ENCODE results near the gene IL13RA2.

IL13RA2 gene

DNA sequence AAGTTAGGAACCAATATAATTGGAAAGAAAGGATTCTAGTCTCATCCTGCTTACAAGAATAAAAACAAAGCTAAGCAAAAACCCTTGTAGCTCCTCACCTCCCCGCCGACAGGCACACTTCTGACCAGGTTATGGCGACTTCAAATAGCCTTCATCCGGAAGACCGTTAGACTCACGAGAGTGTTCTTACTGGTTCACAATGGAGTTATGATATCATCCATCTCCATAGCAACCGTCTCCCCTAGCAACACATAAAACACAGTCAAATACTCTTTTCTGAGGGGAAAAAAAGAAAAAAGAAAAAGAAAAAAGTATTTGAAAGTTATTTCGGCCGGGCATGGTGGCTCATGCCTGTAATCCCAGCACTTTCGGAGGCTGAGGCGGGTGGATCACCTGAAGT lies at the start of gene IL13RA2:
Gene IL13RA2, minus strand, starts transcription at position 162 of the 400 bp plus-strand sequence. CDS start 347 bp downstream, outside the sequence.
- DNase-seq (ENCODE audit: low spot score): no peak

GRCh38 chrX:115065304-115065703 lies 47.9 kb upstream of the IL13RA2 start:
- DNase-seq (ENCODE audit: low spot score): no peak

GRCh38 chrX:115060013-115060412 lies 42.6 kb upstream of the IL13RA2 start:
- no peak for DNase-seq (ENCODE audit: low spot score)

GRCh38 chrX:115058276-115058675 lies 40.9 kb upstream of the IL13RA2 start:
- peak; percentile 44 for DNase-seq (ENCODE audit: low spot score)

DNA sequence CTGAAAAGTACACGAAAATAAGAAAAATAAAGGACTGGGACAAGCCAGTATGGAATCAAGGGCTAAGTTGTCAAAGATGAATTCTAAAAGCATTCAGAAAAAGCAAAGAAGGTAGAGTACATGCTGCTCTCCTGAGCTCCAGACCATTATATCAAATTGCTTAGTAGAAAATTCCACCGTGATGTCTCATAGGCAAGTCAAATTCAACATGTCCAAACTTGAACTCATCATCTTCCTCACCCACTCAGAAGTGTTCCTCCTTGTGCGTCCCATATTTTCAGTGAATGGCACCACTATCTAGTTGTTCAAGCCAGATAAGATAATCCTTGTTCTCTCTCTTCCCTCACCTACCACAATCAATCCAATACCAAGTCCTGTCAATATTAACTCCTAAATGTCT lies 37.5 kb upstream of the IL13RA2 start:
- no peak for DNase-seq (ENCODE audit: low spot score)

- no peak for DNase-seq (ENCODE audit: low spot score)
Measured at GRCh38 chrX:115053223-115053622, 35.8 kb upstream of the IL13RA2 start.

DNA sequence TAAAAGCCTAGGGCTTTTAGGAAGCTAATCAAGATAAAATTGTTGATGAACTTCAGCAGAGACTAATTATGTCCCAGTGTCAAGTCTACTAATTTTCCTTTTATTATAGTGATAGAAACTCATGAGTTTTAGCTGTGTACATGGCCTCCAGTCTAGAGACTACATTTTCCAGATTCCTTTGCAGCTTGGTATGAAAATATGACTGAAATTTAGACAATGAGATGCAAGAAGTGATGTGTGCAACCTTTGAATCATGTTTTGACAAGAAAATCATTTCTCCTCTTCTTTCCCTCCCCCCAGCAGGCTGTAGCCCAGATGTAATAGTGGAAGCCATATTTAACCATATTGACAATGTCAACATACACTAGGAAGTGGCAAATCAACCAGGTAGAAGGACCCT lies 30.3 kb upstream of the IL13RA2 start:
- DNase-seq (ENCODE audit: low spot score): no peak

DNA sequence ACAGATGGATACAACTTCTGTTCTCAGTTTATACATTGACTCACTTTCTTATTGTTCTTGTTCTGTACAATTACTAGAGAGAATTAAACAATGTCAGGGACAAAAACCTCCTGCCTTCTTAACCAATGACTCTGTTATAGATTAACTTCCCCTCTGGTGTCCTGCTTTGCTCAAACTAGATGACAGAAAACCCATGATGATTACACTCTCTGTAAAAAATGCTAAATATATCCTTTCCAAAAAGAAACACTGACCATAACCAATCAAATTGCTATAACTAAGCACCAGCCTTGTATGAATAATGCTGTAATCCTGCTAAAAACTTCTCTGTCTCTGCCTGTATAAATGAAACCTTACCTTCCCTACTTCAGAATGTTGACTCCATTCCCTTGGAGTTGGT lies 29.8 kb upstream of the IL13RA2 start:
- peak; percentile 19 for DNase-seq (ENCODE audit: low spot score)

DNA sequence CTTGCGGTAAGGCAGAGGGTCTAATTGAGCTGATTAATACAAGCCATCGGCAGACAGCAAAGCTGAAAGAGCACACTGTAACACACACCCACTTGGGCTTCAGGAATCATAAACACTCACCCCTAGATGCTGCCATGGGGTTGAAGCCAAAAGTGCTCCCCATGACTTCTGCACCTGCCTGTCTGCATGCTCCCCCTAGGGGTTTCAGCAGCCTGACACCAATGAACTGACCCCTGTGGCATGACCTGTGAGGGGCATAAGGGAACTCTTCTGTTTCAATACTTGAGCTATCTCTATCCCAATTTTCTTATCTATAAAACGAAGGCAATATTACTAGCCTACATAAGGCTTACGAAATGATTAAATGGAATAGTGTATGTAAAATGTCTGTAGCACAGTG lies 23.0 kb upstream of the IL13RA2 start:
- DNase-seq (ENCODE audit: low spot score): no peak

DNA sequence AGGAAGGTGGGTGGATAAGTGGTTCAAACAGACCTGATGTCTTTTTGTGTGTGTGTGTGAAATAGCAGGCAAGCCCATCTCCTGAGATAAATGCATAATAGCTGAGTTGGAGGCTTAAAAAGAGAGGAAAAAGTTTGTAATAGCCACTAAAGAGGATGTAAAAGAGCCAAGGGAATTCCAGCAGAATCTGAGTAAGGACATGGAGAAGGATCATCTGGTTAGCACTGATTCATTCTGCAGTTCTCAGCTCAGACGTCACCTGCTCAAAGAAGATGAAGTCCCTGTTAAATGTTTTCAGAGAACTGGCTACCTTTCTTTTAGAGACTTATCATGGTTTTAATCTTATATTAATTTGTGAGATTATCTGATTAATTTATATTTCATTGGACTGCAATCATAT lies 21.0 kb upstream of the IL13RA2 start:
- no peak for DNase-seq (ENCODE audit: low spot score)

DNA sequence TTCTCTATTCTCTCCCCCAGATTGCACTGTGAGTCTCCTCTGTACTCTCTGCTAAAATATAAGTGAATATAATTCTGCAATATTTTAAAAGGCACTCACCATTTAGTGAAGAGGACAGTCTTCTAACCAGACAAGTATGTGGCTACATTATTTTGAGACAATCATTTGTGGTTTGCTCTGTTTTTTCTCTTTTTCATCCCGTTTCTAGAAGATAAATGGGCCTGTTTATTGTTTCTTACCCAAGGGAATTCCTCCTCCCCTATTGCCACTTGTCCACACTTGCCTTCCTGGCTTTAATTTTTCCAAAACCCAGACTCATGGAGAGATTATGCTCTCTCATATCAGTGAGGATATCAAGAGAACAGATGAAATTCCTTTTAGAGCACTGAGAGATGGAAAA lies 18.6 kb upstream of the IL13RA2 start:
- no peak for DNase-seq (ENCODE audit: low spot score)

DNA sequence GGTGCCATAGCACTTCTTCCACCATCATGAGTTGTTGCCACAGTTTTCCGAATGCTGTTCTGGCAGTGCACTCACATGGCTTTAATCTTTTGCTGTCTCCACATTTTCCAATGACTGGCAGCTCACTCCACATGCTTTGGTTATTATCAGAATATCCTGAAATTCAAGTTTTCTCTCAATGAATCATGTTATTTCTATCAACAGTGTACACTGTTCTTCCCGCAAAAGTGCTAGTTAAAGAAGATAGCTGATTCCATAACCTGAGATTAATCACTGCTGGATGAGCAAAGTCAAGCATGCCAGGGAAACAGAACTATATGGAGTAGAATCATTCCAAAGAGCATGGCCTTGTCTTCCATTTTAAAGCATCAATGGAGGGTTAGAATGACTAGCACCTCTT lies 14.6 kb upstream of the IL13RA2 start:
- no peak for DNase-seq (ENCODE audit: low spot score)

DNA sequence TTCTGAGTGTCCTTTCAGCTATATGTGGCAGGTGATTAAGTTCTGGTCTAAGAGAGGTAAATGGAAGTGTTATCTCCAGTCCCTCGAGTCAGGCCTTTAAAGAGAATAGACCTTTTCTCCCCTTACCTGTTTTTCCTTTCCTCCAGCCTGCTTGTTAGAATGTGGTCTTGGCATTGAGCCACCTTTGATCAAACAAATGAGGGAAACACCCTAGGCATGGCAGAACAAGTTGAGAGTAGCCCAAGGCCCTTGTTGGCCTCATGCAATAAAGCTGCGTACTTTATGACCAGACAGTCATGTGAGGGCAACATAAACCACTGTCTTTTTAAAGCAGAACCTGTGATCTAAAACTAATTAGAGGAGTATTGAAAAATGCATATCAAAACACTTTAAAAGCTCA lies 13.2 kb upstream of the IL13RA2 start:
- DNase-seq (ENCODE audit: low spot score): no peak

- no peak for DNase-seq (ENCODE audit: low spot score)
Measured at GRCh38 chrX:115029869-115030570, 12.6 kb upstream of the IL13RA2 start.

DNA sequence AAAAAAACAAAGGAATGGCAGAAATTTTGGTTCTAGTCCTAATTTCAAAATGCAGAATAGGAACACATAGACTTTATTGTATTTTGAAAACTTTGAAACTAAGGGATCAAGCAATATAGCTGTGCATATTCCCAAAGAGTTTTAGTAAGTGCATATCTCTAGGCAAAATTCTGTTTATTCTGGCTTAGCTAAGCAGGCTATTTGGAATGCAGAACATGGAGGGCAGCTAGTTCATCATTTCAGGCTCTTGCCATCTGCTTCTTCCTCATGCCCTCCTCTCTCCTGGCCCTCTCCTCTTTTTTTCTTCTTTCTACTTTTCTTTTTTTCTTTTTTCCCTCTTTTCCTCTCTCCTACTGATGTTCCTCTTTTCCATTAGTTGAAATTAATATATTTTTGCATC lies 12.0 kb upstream of the IL13RA2 start:
- DNase-seq (ENCODE audit: low spot score): no peak

DNA sequence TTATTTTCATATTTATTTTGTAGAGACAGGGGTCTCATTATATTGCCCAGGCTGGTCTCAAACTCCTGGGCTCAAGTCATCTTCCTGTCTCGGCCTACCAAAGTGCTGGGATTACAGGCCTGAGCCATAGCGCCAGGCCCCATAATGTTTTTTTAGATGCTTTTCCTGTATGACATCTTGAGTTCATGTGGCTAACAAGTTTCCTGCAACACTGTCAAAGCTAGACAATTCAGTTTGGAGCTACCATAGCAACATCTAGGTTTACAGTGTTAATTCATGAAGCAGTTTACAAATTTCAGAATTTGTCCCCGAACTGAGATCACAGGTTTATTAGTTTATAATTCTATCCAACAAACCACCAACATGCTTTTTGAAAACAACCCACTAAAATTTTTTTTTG lies 6.4 kb upstream of the IL13RA2 start:
- DNase-seq (ENCODE audit: low spot score): no peak

DNA sequence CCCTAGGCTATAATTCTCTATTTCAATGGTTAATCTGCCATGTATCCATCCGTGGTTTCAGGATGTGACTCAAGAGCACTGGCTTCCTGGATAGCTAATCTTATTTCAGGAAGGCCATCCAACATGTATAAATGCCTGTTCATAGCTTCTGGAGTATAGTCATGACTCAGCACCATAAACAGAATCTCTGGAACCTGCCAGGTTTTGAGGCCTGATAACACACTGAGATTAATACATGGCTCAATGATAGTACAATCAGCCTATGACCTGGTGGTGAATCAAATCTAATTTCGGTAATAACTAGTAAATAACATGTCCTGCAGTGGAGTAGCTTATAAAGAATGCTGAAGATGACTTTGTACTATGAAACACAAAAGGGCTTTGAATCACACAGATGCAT lies 5.7 kb upstream of the IL13RA2 start:
- DNase-seq (ENCODE audit: low spot score): peak; percentile 17

DNA sequence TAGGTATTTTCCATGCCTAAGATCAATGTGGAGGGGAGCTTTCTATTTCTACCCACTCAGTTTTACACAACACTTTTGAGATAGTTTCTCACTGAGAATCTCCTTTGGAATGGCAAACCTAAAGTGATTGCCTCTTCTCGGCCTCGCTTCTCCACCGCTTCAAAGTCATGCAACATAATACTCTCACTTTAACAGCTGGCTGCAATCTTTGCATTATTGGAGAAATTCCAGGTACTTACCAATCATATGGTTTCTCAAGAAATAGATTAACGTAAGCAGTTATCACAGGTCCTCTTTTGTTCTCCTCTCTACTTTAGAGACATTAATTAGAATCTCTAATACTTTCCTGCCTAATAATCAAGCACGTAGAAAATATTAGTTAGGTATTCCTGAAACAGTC lies 3.7 kb upstream of the IL13RA2 start:
- DNase-seq (ENCODE audit: low spot score): no peak

- DNase-seq (ENCODE audit: low spot score): peak; percentile 8
Measured at GRCh38 chrX:115018944-115019343, 1.5 kb upstream of the IL13RA2 start.

- no peak for DNase-seq (ENCODE audit: low spot score)
Measured at GRCh38 chrX:115018040-115018647, 728 bp upstream of the IL13RA2 start.

DNA sequence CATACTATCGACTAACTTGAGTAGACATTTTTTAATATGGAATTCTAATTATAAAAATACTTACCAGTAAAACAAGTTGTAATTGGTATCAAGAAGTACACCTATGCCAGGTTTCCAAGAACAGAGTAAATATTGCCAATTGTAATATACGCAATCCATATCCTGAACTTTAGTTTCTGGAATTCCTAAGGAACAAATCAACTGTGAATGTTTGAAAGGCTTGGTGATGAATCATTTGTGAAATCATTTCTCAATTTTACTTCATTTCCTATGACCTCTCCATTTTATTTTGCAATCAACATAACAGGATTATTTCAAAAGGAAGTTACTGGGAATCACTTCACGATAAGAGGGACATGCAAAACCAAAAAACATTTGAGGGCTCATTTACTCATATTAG lies 3.7 kb downstream of the IL13RA2 start:
- DNase-seq (ENCODE audit: low spot score): no peak

- no peak for DNase-seq (ENCODE audit: low spot score)
Measured at GRCh38 chrX:115011428-115011827, 6.0 kb downstream of the IL13RA2 start.

- no peak for DNase-seq (ENCODE audit: low spot score)
Measured at GRCh38 chrX:114999906-115000305, 17.5 kb downstream of the IL13RA2 start.

GRCh38 chrX:114997779-114998178 lies 19.6 kb downstream of the IL13RA2 start:
- no peak for DNase-seq (ENCODE audit: low spot score)

Data from GM03348 (cell line).